Astrocyte of the spinal cord (primary cell): ENCODE measurements around the gene GRIK1.

ENCODE experiments used
- DNase-seq: peaks from one replicate; pipeline ENCODE4 v3.0.0; 2011; ENCODE audit warnings: low read depth, low spot score
- H3K4me3 ChIP-seq: 2 replicates; pipeline ENCODE4 v1.5.1; 2011; ENCODE audit warnings: low read depth, mild to moderate bottlenecking, low read length, moderate library complexity
- CTCF ChIP-seq: IDR thresholded peaks from 2 replicates; pipeline ENCODE4 v1.5.1; 2012; ENCODE audit warnings: low read depth, mild to moderate bottlenecking, low read length, inconsistent platforms
- in situ Hi-C: cut with HindIII; loops from 2 replicates; pipeline ENCODE4 v1.10.0; 2017; ENCODE audit warnings: low sequenced_read_pairs

The GRIK1 gene

GRCh38 chr21:29586696-29587095, 353.1 kb downstream of the GRIK1 start:
- no peak overlapping the region for H3K4me3 ChIP-seq
- TF ChIP-seq CTCF, result no peak
- DNase-seq, result no peak
- in situ Hi-C loops, result no loop called here

GRCh38 chr21:29585462-29585861, 354.3 kb downstream of the GRIK1 start:
- no peak for TF ChIP-seq CTCF
- H3K4me3 ChIP-seq, result no peak overlapping the region
- no peak for DNase-seq
- in situ Hi-C loops, result no loop called here

- in situ Hi-C loops, result no loop called here
- TF ChIP-seq CTCF, result no peak
- DNase-seq, result no peak
- no peak overlapping the region for H3K4me3 ChIP-seq
Measured at GRCh38 chr21:29583424-29583924, 356.3 kb downstream of the GRIK1 start.

- in situ Hi-C loops, result no loop called here
- H3K4me3 ChIP-seq, result no peak overlapping the region
- TF ChIP-seq CTCF, result no peak
- DNase-seq, result no peak
Measured at GRCh38 chr21:29582855-29583254, 356.9 kb downstream of the GRIK1 start.

GRCh38 chr21:29581393-29581792, 358.4 kb downstream of the GRIK1 start:
- no peak for DNase-seq
- TF ChIP-seq CTCF, result no peak
- in situ Hi-C loops, result no loop called here
- no peak overlapping the region for H3K4me3 ChIP-seq

GRCh38 chr21:29580732-29581285, 359.0 kb downstream of the GRIK1 start:
- DNase-seq, result no peak
- no peak overlapping the region for H3K4me3 ChIP-seq
- in situ Hi-C loops, result no loop called here
- TF ChIP-seq CTCF, result no peak

- H3K4me3 ChIP-seq, result no peak overlapping the region
- no peak for TF ChIP-seq CTCF
- in situ Hi-C loops, result no loop called here
- DNase-seq, result no peak
Measured at GRCh38 chr21:29578306-29578705, 361.5 kb downstream of the GRIK1 start.
